Measurements from ENCODE around the gene ARHGEF7.

DNA sequence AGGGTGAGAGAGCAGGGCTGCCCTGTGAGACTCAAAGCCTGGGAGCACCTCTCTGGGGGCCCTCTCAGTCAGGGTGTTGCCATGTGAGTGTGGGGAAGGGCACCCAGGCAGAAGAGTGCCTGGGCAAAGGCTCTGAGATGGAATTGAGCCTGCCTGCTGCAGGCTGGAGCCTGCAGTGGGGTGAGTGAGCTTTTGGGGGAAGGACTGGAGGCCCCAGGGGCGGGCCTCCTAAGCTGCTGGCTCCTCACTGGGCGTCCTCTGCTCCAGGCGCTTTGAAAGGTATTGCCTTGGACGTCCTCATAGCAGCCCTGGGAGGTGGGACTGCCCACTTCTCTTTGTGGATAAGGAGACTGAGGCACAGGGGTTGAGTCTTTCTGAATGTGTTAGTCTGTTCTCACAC lies 60.3 kb downstream of the ARHGEF7 start:
- no peak for TF ChIP-seq CTCF (IDR thresholded peaks at IDR 0.05 in 2 of 3, conservative IDR thresholded peaks at IDR 0.05 in 1 of 3; ENCODE audit: borderline replicate concordance in 1 of 3, insufficient read depth in 1 of 3, low read depth in 2 of 3, low read length in 2 of 3)
- no peak for TF ChIP-seq EZH2phosphoT487 (IDR thresholded peaks at IDR 0.05; ENCODE audit: borderline replicate concordance)
- no peak for TF ChIP-seq MAX (IDR thresholded peaks at IDR 0.05)
